ENCODE measurements around the gene SMG6. TPM values are rescaled to one million over a fixed set of nuclear protein-coding genes. Genes with fewer than 3 reads are reported as not detected.

Gene SMG6
- total and polyA plus RNA-seq, 2 experiments from 2014 or later = 23.0 to 50.8 TPM

DNA sequence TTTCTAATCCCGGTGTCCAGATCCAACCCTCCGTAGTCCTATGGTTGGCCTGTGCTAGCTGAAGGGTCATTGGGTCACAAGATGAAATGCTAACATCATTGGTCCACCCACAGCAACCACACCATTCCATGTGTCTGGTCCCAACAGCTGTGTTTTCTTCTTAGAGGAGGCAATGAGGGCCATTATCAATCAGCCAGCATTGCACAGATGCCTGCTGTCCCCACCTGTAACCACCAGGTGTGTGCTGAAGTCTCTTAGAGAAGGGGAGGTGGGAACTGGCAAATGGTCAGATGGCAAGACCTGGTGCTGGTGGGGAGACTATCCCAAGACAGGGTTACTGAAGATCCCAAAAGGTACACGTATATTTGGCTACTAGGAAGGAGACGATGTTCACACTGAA lies 211.3 kb downstream of the SMG6 start:
- TF ChIP-seq, protein P1, sequence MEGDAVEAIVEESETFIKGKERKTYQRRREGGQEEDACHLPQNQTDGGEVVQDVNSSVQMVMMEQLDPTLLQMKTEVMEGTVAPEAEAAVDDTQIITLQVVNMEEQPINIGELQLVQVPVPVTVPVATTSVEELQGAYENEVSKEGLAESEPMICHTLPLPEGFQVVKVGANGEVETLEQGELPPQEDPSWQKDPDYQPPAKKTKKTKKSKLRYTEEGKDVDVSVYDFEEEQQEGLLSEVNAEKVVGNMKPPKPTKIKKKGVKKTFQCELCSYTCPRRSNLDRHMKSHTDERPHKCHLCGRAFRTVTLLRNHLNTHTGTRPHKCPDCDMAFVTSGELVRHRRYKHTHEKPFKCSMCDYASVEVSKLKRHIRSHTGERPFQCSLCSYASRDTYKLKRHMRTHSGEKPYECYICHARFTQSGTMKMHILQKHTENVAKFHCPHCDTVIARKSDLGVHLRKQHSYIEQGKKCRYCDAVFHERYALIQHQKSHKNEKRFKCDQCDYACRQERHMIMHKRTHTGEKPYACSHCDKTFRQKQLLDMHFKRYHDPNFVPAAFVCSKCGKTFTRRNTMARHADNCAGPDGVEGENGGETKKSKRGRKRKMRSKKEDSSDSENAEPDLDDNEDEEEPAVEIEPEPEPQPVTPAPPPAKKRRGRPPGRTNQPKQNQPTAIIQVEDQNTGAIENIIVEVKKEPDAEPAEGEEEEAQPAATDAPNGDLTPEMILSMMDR (IDR thresholded peaks at IDR 0.05; ENCODE audit: low read depth, low read length) = no peak
- DNase-seq (ENCODE audit: low read depth in 1 of 2, low spot score in 1 of 2) = no peak
- H3K4me1 ChIP-seq (ENCODE audit: low read depth) = peaks cover 40% of the 10 kb centered on the region
- H3K36me3 ChIP-seq = no peaks in the 10 kb centered on the region
- H3K27me3 ChIP-seq = no peaks in the 10 kb centered on the region
- H3K4me3 ChIP-seq = no peak overlapping the region
- H3K27ac ChIP-seq = no peak overlapping the region
- H3K9me3 ChIP-seq (ENCODE audit: low read depth) = no peaks in the 10 kb centered on the region

DNA sequence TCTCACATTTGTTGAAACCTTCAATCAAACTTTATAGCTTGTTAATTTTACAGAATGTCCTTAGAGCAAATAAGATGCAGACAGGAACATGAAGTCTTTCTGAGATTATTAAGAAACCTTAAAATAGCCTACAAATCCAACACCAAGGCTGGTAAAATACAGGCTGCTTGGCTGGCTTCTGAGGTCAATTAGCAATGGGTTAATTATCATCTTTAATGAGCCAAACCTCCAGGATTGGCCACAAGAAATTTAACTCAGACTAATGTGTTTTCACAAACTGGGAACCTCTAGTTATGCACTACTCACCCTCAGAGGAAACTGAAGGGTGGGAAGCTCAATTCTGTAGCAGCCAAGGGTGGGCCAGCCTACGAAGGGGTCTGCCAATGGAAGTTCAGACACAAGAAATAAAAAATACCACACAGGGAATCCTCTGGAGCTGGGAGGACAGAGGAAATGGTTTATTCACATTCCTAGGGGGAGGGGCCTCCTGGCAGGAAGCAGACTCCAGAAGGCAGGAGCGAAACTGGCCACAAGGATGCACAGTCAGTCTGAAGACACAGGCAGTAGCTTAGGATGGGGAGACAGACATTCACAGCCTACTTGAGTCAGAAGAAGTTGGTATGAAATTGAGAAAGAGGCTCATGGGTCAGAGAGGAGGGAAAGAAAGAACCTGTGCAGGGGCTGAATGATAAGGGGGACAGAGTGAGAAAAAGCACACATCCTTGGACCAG lies 212.6 kb downstream of the SMG6 start:
- no peak overlapping the region for H3K4me3 ChIP-seq
- no peak overlapping the region for H3K27ac ChIP-seq
- H3K27me3 ChIP-seq = no peaks in the 10 kb centered on the region
- H3K9me3 ChIP-seq (ENCODE audit: low read depth) = no peaks in the 10 kb centered on the region
- DNase-seq (ENCODE audit: low read depth in 1 of 2, low spot score in 1 of 2) = peak in 1 of 2 donors; percentile 95
- peaks cover 53% of the 10 kb centered on the region for H3K4me1 ChIP-seq (ENCODE audit: low read depth)
- TF ChIP-seq, protein P1 (IDR thresholded peaks at IDR 0.05; ENCODE audit: low read depth, low read length) = peak; percentile 50
- no peaks in the 10 kb centered on the region for H3K36me3 ChIP-seq

DNA sequence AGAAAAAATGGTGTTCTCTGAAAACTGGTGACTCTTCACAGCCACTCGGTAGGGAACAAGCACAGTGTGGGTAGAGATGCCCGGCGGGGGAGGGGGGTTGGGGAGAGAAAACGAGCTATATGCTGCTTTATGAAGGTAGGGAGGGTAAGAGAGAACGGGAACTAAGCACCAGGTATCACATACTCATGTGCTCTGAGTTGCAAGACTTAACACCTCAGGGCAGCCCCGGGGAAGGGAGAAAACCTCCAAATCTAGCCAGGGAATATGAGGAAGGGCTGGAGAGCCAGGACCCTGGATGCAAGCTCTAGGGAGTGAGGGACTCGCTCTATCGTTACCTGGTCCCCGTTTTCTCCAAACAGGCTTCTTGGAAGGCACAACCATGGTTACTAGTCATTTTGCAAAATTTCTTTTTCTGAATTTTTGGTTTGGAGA lies 213.4 kb downstream of the SMG6 start:
- no peak overlapping the region for H3K27ac ChIP-seq
- DNase-seq (ENCODE audit: low read depth in 1 of 2, low spot score in 1 of 2) = no peak
- no peaks in the 10 kb centered on the region for H3K27me3 ChIP-seq

DNA sequence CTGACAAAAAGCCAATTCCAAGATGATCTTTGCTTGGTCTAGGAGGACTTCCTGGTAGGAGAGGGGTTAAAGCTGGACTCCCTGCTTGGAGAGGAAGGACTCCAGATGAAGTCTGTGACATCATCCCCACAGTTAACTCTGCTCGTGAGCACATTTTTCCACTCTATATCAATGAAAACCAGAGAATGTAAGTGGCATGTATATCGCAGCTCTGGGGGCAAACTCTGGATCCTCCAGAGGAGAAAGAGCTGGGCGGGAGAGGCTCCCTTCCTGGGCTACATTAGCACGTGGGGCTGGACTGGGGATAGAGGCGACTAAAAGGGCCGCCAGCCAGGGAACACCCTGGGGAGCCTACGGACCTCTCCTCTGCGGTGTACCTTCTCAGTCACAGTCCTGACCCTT lies 214.6 kb downstream of the SMG6 start:
- DNase-seq (ENCODE audit: low read depth in 1 of 2, low spot score in 1 of 2) = peak in 1 of 2 donors; percentile 80
- Histone ChIP-seq H3K27me3 (no peaks in the 10 kb centered on the region), H3K36me3 (no peaks in the 10 kb centered on the region), H3K9me3 (ENCODE audit: low read depth) (no peaks in the 10 kb centered on the region), H3K27ac (no peak overlapping the region), H3K4me1 (ENCODE audit: low read depth) (peaks cover 72% of the 10 kb centered on the region), H3K4me3 (no peak overlapping the region)
- TF ChIP-seq, protein P1 (IDR thresholded peaks at IDR 0.05; ENCODE audit: low read depth, low read length) = no peak

More for the DNA sequence above, 213.4 kb downstream of the SMG6 start:
- TF ChIP-seq, protein P1 (IDR thresholded peaks at IDR 0.05; ENCODE audit: low read depth, low read length) = no peak
- no peaks in the 10 kb centered on the region for H3K9me3 ChIP-seq (ENCODE audit: low read depth)
- no peaks in the 10 kb centered on the region for H3K36me3 ChIP-seq
- peaks cover 60% of the 10 kb centered on the region for H3K4me1 ChIP-seq (ENCODE audit: low read depth)
- no peak overlapping the region for H3K4me3 ChIP-seq

DNA sequence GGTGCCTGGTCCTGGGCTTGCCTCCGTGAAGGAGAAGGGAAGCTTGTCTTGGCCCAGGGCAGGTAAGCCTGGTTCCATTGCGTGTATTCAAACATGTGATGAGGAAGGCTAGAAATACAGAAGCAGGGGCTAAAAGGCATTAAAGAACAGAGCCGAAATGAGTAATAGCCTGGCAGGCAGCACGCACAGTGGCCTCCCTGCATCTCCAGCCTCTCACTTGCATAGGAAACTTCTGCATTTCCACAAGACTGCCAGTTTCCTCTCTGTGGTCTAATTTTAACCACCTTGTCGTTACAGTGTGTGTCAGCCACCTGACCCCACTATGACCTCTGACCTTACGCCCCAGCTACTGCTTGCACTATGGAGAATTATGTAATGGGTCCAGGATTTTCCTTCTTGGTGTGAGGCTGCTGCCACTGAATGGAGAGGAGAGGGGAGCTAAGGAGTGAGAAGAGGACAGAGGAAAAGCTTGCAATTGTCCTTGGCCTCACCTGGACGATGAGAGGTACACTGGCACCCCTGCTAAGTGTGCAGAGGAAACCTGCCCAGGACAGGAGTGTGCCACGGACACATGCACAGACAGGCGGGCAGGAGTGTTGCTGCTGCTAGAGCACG lies 215.9 kb downstream of the SMG6 start:
- Histone ChIP-seq H3K4me3 (no peak overlapping the region), H3K36me3 (no peaks in the 10 kb centered on the region), H3K27me3 (no peaks in the 10 kb centered on the region), H3K9me3 (ENCODE audit: low read depth) (no peaks in the 10 kb centered on the region), H3K4me1 (ENCODE audit: low read depth) (peaks cover 81% of the 10 kb centered on the region), H3K27ac (peak overlapping the region; percentile 34)
- peak in 1 of 2 donors; percentile 44 for DNase-seq (ENCODE audit: low read depth in 1 of 2, low spot score in 1 of 2)
- TF ChIP-seq, protein P1 (IDR thresholded peaks at IDR 0.05; ENCODE audit: low read depth, low read length) = no peak

All from cardiac muscle cell (in vitro differentiated cells and primary cell).